GM19324 (cell line): ENCODE measurements around the gene RTEL1.
"Not testable (repeated sequence)": the region's sequence is repeated elsewhere in the genome, so short reads cannot be mapped to it uniquely, and the experiment has no call there.

Source experiments
- ATAC-seq: cut with Tn5 transposase; IDR thresholded peaks from one replicate; pipeline ENCODE4 v1.9.1; 2021; ENCODE audit warnings: mild to moderate bottlenecking, moderate library complexity; ENCODE audit not compliant: unreplicated experiment, low FRiP score

RTEL1 gene, protein sequence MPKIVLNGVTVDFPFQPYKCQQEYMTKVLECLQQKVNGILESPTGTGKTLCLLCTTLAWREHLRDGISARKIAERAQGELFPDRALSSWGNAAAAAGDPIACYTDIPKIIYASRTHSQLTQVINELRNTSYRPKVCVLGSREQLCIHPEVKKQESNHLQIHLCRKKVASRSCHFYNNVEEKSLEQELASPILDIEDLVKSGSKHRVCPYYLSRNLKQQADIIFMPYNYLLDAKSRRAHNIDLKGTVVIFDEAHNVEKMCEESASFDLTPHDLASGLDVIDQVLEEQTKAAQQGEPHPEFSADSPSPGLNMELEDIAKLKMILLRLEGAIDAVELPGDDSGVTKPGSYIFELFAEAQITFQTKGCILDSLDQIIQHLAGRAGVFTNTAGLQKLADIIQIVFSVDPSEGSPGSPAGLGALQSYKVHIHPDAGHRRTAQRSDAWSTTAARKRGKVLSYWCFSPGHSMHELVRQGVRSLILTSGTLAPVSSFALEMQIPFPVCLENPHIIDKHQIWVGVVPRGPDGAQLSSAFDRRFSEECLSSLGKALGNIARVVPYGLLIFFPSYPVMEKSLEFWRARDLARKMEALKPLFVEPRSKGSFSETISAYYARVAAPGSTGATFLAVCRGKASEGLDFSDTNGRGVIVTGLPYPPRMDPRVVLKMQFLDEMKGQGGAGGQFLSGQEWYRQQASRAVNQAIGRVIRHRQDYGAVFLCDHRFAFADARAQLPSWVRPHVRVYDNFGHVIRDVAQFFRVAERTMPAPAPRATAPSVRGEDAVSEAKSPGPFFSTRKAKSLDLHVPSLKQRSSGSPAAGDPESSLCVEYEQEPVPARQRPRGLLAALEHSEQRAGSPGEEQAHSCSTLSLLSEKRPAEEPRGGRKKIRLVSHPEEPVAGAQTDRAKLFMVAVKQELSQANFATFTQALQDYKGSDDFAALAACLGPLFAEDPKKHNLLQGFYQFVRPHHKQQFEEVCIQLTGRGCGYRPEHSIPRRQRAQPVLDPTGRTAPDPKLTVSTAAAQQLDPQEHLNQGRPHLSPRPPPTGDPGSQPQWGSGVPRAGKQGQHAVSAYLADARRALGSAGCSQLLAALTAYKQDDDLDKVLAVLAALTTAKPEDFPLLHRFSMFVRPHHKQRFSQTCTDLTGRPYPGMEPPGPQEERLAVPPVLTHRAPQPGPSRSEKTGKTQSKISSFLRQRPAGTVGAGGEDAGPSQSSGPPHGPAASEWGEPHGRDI (N-terminal part only)

DNA sequence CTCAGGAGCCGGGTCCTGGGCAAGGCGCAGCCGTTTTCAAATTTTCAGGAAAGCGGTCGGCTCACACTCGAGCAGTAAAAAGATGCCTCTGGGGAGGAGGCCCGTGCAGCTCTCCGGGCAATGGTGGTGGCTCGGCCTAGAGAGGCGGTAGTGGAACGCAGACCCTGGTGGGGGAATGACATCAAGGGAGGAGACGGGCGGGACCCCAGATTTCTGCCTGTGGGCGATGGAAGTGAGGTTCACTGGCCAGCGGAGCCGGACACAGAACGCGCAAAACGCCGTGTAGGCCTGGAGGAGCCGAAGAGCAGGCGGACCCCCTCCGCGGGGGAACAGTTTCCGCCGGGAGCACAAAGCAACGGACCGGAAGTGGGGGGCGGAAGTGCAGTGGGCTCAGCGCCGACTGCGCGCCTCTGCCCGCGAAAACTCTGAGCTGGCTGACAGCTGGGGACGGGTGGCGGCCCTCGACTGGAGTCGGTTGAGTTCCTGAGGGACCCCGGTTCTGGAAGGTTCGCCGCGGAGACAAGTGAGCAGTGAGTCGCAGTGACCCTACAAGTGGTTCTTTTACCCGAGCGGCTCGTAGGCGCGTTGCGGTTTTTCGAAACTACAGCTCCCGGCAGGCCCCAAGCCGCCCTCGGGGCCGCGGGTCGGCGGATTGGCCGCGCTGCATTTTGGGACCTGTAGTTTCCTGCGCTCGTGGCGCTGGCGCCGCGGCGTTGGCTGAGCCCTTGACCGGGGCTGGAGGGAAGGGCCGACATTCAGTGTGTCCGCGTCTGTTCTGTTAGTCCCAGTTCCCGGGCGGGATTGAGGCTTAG is at the start of gene RTEL1:
Gene RTEL1 (plus strand): TSS at position 376 of the 812 bp plus-strand sequence. CDS start 1,091 bp downstream, outside the sequence.
- peak; percentile 82 for ATAC-seq

DNA sequence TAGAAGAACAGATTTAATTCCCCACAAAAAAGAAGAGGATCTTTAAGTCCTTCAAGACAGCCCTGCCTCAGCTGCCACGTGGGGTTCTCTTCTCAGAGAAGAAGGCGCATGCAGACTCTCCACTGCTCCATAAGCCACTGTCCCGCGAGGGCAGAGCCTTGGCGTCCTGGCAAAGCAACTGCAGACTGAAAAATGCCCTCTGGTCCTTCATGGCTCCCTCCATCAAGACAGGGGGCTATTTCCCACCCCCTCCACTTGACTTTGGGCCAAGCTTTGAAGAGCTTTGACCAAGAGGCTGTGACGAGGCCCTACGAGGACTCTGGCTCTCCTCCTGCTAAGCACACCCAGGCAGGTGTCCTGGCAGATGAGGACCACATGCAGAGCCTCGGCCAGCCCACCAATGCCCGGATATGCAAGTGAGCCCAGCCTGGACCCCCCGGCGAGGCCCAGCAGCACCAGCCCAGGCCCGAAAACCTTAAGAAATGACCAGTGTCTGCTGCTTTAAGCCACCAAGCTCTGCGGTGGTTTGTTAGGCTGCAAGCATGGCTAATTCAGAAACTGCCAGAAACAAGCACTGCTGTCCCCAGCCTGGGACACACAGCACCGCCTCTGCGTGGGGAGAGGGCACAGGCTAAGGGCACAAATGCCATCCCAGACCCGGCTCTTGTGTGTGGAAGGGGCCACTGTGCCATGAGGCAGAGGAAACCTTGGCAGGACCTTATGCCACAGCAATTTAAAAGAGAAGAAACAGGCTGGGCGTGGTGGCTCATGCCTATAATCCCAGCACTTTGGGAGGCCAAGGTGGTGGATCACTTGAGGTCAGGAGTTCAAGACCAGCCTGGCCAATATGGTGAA is 47.3 kb upstream of the RTEL1 start:
- no peak for ATAC-seq

DNA sequence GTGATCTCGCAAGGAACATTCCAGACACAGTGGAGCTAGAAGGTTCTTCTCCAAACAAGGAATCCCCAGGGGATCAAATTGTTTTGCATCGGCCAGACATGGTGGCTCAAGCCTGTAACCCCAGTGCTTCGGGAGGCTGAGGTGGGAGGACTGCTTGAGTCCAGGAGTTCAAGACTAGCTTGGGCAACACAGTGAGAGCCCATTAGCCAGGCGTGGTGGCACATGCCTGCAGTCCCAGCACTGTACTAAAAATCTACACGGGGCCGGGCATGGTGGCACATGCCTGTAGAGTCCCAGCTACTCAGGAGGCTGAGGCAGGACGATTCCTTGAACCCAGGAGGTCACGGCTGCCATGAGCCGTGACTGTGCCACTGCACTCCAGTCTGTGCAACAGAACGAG is 46.5 kb upstream of the RTEL1 start:
- no peak for ATAC-seq

DNA sequence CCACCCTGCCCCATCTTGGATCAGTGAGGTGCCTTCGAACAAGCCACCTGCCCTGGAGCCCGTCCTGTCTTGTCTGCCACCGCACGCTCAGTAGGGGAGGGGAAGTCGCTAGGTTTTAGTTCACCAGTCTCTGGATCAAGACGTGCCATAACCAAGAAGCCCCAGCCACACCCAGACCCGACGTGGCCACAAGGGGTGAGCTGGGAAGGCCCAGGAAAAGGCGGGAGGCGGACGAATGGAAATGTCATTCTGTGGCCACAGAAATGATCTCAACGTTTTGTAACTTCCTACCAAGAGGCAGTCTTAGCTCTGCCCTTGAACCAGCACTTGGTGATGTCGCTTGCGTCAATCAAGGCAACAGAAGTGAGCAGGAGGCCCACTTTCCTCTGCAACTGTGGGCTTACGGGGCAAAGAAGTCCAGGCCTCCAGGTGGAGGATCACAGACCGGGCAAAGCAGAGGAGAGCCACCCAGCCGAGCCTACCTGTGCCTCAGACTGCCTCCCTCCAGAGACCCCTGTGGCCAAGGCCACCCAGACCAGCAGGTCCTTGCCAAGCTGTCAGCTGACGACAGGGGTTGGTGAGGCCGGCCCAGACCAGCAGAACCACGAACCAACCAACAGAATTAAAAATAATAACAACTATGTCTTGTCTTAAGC is 45.7 kb upstream of the RTEL1 start:
- no peak for ATAC-seq

DNA sequence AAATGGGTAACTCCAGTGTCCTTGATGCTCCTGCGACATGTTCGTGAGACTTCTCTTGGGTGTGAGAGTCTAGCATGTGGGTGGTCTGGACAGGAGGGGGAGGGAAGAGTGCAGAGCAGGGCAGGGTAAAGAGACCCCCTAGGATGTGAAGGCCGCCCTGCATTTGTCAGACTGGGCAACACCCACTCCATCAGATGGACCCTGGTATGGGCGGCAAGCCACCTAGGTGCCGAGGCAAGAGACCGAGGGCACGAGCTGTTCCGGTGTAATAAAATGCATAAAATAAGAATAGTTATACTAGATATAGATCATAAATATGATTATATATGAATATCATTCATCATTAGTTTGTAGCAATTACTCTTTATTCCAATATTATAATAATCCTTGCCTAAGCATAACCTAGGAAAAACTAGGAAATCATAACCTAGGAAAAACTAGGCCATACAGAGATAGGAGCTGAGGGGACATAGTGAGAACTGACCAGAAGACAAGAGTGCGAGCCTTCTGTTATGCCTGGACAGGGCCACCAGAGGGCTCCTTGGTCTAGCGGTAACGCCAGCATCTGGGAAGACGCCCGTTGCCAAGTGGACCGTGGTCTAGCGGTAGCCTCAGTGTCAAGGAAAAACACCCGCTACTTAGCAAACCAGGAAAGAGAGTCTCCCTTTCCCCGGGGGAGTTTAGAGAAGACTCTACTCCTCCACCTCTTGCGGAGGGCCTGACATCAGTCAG is 44.1 kb upstream of the RTEL1 start:
- ATAC-seq = not testable (repeated sequence)

DNA sequence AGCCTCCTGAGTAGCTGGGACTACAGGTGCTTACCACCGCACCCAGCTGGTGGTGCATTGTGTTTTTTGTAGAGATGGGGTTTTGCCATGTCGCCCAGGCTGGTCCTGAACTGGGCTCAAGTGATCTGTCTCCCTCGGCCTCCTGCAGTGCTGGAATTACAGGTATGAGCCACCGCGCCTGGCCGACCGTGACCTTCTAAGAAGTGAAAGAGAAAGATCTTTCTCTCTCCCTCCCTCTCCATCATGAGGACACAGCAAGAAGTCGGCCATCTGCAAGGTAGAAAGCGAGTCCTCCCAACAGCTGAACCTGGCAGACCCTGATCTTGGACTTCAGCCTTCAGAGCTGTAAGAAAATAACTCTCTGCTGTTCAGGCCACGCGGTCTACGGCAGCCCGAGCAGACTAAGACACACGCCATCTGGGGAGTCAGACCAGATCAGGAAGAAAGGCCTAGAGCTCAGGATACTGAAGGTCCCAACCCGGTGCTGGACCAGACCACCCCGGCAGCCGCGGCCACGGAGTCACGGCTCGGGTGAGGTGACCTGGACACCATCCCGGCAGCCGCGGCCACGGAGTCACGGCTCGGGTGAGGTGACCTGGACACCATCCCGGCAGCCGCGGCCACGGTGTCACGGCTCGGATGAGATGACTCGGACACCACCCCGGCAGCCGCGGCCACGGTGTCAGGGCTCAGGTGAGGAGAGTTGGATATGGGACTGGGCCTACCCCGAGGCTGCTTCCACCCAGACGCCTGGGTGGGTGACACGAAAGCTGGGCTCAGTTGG is 40.8 kb upstream of the RTEL1 start:
- ATAC-seq = no peak

DNA sequence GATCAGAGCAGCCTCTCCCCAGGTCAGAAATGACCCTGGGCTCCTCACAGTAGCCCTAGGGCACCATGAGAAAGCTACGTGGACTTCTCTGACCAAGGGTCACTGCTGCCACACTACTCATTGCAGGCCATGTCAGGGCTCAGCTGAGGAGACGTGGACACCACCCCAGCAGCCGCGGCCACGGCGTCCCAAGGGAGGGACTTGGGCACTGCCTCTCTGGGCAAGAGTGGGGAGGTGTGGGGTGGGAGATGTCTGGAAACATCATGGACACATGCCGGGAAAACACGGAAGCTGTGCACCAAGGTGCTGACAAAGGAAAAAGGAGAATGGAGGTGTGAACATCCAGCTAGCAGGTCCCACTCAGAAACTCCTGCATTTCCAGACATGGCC is 40.2 kb upstream of the RTEL1 start:
- ATAC-seq = no peak

DNA sequence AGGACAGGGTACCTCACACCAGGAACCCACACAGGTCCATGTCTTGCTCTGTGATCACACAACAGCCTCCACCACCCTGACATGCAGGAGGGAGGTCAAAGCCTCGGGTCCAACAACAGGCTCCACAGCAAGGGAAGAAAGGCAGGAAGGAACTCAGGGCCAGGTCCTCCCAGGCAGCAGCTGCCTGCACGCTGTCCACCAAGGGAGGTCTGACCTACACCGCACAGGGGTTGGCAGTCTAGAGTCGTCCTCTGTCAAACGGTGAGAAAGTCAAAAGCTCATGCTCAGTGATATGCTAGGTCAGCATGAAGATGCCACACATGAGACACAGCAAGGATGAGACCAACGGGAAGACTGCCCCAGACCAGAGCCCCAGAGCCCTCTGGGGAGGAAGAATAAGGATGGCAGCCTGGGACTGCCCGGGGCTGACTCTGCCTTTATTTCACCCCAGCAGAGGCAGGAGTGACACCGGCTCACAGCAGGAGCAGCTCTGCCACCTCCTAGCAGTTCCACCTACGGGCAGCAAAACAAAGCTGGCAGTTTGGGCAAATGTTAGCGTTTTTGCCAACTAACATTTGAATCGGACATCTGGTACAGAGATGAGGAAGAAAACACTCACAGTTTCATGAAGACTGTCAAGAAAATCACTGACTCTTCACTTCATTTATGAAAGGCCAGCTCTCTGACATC is 39.7 kb upstream of the RTEL1 start:
- no peak for ATAC-seq

DNA sequence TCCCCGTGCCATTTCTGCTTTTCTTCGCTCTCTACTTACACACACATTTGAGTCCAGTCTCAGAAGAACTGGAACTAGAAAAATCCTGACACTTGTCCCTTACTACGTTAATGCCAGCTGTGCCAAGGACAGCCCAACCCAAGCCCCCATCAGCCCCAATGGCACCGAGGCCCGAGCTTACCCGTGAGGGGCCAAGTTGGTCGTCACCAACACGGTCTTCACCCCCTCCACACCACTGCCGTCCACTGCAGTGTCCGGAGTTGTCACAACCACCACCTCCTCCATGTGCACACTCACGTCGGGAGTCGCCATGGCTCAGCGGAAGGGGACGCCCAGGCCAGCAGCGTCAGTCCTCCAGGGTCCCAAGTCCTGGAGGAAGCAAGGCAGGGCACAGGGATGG is 39.0 kb upstream of the RTEL1 start:
- ATAC-seq = no peak

DNA sequence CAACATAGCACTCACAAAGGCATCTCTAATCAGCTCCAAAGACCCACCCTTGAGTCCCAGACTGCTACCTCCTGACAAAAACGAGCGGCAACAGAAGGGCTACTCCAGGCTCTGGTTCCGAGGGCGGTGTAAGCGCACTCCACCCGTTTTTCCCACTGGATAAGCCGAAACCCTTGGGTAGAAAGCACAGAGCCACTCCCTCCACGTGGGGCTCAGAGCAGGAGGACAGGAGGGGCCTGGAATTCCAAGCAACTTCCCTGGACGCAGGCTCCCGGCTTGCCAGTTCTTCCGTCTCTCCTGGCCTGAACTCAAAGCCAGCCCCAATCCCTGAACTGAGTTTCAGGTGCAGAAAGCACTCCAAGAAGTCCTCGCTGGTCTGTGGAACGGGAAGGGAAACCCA is 38.6 kb upstream of the RTEL1 start:
- no peak for ATAC-seq

DNA sequence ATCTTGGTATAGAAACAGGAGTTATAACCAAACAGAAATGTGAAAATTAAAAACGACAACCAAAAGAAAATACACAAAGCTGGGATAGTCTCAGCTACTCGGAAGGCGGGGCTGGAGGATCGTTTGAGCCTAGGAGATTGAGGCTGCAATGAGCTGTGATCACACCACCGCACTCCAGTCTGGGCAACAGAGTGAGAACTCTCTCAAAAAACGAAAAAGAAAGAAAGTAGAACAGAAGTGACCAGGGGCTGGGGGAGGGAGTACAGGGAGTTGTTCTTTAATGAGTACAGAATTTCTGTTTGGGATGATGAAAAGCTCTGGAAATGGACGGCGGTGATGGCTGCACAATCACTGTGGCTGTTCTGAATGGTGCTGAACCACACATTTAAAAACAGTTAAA is 37.1 kb upstream of the RTEL1 start:
- ATAC-seq = no peak

DNA sequence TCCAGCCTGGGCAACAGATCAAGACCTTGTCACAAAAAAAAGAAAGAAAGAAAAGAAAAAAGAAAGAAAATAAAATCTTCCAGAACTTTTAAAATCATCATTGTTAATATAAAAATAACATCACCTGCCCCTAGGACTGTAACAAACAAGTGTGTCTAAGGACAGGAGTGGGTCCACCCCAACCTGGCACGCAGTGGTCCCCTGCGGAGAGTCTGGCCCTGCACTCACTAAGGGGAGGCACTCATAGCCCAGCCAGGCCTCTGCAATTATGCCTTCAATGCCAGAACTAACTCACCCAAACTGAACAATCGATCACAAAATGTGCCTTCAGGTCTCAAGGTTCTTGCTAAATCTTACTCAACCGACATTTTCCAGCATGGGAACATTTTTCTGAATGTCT is 36.0 kb upstream of the RTEL1 start:
- ATAC-seq = no peak

DNA sequence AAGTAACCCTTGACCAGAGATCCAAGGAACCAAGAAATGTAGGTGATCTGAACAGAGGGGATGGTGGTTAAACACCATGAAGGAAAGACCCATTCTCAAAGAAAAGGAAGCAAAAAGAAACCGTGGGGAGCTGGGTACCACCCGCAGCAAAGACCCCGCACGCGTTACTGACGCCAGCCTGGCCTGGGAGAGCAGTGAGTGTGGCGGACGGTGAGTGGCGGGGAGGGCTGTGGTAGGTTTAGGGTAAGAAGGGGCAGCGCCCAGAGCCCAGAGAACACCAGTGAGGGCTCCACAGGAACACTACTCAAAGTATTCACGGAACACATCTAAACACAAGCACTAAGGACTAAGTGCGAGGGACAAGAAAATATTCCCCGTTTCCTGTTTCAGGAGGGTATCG is 35.4 kb upstream of the RTEL1 start:
- ATAC-seq = no peak

DNA sequence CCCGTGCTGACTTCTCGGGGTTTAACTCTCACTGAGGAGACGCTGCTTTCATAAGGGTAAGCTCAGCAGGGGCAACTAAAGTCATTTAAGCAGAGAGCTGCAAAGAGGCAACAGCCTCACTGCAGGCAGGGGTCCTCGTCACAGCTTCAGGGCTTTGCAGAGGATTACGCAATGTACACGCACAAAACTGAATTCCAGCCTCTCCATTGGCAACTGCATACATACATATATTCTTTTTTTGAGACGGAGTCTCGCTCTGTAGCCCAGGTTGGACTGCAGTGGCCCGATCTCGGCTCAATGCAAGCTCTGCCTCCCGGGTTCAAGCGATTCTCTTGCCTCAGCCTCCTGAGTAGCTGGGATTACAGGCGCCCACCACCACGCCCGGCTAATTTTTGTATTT is 33.6 kb upstream of the RTEL1 start:
- no peak for ATAC-seq

DNA sequence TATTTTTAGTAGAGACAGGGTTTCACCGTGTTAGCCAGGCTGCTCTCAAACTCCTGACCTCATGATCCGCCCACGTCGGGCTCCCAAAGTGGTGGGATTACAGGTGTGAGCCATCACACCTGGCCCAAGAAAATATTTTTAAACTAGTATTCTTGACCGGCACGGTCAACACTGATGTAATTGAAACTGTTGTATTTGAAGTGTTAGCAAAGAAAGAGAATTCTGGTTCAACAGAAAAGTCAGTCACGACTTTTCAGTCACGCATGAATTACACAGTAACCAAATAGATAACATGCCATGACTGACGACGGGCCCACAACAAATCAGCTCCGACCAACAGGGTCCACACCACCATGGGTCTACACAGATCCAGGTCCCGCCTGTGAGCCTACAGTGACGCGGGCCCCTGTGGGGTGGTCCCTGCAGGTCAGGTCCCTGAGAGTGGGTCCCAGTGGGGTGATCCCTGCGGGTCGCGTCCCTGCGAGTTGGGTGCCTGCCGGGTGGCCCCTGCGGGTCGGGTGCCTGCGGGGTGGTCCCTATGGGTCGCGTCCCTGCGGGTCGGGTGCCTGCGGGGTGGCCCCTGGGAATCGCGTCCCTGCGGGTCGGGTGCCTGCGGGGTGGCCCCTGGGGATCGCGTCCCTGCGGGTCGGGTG is 32.2 kb upstream of the RTEL1 start:
- ATAC-seq = no peak

DNA sequence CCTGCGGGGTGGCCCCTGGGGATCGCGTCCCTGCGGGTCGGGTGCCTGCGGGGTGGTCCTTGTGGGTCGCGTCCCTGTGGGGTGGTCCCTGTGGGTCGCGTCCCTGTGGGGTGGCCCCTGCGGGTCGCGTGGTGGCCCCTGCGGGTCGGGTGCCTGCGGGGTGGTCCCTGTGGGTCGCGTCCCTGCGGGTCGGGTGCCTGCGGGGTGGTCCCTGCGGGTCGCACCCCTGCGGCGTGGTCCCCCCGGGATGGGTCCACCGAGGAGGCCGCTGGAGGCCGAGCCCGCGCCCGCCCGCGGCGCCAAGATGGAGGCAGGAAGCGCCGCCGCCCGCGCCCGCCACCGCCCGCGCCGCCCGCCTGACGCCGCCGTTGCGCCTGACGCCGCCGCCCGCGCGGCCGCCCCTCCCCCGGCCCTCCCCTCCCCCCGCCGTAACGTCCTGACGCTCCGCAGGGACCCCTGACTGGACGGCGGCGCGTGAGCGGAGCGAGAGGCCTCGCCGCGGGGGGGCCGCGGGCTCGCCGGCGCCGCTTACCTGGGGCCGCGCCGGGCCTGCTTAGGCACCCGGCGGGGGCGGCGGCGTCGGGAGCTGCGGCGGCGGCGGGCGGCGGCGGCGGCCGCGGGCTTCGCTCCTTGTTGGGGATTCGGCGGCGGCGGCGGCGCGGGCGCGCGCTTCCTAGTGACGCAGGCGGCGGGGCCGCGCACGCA is 31.5 kb upstream of the RTEL1 start, which contains the start of gene GMEB2:
Gene GMEB2 (minus strand): TSS at position 678 of the 705 bp plus-strand sequence. CDS start 7,704 bp downstream, outside the sequence.
- peak; percentile 60 for ATAC-seq
